Stimulated activated CD4-positive, alpha-beta T cell treated with anti-CD3 and anti-CD28 coated beads, Interleukin-4, amount 100 ng/mL, for 24 hours (primary cell): ENCODE measurements around the gene NISCH.
A peak's percentile ranks its signal among the peaks of the same experiment; 100 is the strongest.

Source experiments
- DNase-seq: peaks from one replicate; pipeline ENCODE4 v3.0.0-alpha.2; 2020

NISCH gene

DNA sequence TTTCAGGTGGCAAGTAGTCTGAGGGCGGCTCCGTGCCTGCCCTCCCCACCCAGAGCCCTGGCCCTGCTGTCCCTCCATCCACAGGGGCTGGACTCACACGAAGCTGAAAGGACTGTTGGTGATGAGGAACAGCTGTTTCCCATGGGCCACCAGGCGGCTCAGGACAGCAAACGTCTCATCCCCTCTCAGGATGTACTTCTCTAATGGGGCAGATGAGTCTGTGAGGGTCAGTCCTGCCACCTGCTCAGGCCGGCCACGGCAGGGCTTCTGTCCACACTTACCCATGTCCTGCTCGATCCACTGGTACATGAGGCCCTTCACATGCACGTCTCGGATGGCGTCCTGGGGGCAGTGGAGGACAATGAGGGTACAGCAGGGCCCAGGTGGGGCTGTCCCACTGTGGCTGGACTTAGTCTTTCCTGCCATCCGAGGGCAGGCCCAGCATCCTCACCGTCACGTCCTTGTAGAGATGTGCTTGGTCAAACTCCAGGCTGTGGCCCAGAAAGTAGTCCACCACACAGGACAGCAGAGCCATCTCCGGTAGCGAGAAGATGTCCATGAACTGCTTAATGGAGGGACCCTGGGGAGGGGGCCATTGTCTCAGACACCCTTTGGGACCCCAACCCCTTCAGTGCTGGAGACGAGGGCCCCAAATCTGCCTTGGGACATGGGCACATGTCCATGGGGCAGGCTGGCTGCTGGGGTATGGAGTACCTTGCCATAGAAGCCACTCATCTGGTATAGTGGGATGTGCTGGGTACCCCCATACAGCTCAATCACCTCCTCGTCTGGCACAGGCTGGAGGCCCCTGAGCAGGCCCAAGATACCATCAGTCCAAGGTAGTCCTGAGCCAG is 72.6 kb downstream of the NISCH start:
- DNase-seq: no peak

DNA sequence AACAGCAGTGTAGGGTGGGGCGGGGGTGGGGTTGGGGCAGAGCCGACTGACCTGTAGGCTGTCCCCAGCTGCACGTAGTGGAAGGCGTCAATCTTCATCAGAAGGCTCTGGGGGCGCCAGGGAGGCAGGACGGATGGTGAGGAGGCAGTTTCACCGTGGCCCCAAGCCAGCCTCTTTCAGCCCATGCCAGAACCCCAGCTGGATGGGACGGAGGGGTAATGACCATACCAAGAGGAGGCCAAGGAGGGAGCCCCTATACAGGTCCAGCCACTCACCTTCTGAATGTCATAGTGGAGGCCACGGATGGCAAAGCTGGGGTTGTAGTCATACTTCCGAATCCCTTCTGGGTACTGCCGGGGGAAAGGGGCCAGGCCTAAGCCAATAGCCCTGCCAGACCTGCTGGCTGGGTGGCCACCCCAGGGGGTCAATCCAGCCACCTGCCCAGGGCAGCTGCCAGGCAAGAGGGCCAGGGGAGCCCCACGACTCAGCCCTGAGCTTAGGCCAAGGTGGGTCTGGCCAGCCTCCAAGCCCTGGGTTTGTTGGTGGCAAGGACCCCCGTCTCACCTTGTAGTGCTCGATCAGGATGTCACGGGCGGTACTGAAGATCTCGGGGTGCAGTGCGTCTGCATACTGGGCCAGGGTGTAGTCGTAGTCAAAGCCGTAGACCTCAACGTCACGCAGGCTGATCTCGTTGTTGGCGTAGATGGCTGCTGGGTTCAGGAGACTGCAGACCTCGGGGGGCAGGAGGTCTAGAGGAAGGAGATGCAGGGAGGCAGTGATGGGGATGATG is 73.4 kb downstream of the NISCH start:
- DNase-seq: no peak

DNA sequence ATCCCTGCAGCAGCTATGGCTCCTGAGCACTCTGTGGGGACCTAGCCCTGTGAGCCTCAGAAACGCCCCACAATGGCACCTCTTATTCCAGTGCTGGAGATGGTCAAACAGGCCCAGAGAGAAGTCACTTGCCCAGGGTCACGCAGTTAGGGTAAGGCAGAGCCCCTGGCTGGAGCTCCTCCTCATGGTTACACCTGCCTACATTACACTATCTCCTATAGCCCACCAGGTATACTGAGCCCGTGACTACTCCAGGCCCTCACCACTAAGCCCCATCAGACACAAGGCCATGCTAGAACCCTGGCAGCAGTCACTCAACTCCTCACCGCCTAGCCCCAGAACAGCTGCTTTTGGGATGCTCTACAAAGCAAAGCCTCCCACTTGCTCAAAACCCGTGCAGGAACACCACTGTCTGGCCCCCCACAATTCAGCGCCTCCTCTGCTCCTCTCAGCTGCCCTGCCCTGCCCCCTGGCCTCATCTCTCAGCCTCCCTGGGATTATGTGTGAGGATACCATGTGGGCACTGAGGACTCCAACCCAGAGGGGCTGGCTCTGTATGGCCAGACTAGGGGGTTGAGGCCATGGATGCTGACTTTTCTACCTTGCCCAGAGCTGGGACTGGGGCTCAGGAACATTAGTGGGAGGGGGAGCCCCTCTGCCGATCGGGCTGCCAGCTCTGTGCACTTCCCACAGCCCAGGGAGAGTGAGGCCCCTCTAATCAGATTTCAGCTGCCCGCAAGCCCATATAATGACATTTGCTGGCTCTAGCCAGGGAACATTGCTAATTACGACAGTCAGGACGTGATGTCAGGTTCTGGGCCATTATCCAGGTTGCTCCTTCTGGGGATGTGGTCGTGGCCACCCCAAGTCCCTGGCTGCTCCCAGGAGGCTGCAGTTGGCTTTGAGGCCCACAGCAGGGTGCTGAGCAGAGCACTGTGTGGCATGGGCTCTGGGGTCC is 74.3 kb downstream of the NISCH start:
- no peak for DNase-seq

DNA sequence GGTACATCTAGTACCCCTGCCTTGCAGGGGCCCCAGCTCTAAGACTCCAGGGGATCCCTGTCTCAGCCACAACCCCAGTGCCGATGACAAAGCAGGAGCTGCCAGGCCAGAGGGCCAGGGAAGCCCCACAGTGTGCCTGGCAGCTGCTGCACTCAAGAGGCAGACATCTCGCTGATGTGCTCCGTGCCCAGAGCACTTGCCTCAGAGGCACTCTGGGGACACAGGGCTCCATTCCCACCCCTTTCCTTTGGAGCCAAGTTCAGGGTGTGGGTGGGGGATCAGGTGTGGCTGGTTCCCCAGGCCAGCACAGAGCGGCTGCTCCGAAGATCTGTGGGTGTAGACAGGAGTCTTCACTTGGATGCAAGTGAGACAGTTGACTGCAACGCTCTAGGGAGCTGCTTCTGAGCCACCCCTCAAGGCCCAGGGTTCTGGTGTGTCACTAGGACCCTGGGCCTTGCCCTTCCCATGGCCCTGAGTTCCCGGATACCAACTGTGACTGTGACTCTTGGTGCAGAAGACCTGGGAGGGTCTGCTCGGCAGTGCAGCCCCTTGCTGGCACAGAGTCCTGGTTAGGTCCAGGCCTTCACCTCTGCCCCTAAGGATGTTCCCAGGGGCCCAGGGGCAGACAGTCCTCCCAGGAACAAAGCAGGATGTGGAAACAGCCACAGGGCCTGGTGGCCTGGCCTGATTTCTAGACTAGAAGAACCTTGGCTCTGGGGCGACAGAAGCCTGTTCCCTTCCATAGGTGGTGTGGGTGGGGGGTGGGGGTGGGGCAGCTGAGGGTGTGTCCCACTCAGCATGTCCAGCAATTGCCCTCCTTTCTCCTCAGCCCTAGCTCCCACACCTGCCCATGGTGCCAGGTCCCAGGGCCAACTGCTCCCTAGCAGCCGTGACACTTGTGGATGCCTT is 75.8 kb downstream of the NISCH start:
- DNase-seq: no peak

DNA sequence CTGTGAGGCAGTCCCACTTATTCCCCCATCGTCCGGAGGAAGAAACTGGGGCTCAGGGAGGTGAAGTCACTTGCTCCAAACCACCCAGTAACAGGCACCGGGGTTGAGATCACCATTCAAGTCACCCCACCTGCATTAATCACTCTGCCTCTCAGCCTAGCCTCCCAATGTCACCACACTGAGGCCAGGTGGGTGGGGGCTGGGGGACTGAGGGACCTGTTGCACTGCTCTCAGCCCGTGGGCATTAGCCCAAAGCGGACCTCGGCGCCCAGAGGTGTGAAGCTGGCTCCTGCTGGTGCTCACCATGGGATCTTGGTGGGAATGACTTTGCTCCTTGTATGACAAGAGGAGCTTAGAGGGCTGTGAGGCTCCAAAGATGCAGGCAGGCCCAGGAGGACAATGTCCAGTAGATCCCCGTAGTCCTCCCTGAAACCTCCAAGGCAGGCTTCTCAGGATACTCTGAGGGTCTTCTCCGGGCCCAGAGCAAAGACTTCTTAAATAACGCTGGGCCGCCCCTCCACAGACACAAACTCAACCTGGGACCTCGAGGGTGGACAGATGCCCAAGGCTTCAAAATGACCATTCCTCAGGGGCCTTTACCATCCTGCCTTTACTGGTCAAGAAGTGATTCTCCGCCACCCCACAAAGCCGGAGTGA is 76.6 kb downstream of the NISCH start:
- no peak for DNase-seq

DNA sequence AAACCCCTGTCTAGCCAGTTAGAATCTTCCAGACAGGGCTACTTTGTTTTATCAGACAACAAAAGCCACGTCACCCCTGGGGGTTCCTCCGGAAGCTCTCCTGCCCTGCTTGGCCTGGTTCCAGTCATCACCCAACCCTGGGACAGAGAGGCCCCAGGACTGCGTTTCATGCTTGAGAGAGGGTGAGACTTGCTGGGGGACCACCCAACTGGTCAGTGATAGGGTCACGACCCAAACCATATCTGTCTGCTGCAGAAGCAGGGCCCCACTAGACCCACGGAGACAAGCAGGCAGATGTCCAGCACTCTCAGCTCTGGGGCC is 77.1 kb downstream of the NISCH start:
- DNase-seq: no peak

DNA sequence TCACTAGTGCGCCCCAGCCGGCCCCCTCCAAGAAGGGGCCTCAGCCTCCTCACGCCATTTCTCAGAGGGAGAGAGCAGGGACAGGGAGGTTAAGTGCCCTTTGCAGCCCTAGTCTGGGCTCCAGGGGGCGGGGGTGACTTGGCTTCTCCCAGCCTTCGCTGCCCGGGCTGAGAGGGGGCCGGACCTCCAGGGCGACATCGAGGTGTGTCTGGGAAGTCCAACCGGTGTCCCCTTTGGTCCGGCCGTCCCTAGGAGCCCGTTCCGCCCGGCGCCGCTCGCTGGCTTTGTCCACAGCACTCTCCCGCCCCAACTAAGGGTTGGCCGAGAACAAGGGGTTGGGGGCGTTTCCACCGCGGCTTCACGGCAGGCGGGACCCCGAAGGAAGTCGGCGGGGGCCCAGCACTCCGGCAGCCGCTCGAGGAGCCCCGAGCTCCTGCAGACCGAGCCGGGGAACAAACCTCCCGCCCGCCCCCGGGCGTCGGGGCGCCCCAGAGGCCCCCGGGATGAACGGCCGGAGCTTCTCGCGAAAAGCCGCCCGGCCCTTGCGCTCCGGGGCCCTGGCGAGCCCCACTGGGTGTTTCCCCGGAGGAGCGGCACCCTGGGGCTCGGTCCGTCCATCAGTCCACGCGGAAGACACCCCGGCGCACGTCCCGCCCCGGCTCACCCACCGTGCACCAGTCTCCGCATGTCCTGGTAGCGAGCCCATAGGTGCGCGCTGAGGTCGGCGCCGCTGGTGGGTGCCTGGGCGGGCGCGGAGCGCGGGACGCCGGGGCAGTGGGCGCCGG is 77.6 kb downstream of the NISCH start:
- peak; percentile 24 for DNase-seq

DNA sequence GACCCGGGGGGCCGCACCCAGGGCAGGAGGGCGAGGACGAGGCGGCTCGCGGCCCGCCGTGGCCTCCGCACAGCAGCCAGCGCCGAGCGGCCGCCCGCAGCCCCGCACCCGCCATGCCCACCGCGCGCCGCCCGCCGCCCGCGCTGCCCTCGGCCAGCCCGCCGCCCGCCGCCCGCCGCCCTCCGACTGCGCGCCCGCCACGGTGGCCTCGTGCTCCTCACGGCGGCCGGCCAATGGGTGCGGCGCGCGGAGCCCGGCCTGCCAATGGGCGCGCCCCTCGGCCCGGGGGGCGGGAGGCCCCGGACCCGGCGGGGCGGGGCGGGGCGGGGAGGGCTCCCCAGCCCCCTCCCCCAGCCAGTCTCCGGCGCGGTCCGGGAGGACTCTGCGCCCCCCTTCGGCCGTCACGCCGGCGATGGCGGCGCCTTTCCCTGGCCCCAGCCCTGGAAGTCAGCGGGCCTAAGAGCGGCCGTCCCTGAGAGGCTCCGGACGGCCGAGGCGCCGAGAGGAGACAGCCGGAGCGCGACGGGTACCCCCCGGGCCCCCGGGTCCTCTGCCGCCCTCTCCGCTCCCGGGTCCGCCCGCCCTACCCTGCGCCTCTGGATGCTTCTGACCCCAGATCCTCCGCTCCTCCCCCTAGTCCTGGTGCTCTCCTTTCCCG is 78.3 kb downstream of the NISCH start, which contains the start of gene NT5DC2:
Gene NT5DC2 (minus strand): TSS at position 235 of the 658 bp plus-strand sequence. CDS start 120 bp downstream, at position 115.
- DNase-seq: peak; percentile 59

DNA sequence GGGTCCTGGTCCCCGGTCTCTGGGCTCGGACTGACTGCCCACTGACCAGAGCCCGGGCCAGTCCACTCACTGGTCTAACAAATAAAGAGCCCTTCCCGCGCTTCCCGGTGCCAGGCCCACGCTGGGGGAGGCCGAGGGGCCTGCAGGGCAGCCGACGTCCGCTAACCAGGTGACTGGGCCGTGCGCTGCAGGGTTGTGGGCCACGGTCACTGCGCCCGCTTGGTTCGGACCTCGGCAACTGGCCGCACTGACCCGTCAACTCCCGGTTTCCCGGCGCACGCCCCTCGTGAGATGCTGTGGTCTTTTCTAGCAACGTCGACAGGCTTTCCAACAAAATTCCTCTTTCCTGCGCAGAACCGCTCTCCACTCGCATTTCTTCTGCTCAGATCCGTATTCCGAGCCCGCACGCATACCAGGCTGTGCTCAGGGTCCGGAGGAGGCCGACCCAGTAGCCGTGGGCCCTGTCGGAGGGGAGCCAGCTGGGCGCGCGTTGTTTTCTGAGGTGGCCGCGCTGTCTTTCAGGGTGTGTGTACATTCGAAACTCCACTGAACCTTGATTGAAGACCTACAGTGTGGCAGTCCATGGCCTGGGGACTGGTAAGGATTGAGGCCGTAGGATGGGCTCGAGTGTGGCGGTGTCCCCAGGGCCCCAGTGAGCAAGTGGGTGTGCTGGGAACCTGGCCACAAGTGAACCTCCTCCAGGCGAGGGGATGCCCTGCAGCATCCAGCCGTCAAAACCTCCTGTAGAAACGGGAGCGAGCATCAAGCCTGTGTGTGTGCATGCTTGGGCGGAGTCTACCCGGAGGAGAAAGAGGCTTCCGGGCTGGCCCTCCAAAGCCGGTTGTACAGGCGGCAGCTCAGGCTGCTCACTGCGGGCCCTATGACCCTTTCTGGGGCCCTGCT is 79.1 kb downstream of the NISCH start:
- no peak for DNase-seq

DNA sequence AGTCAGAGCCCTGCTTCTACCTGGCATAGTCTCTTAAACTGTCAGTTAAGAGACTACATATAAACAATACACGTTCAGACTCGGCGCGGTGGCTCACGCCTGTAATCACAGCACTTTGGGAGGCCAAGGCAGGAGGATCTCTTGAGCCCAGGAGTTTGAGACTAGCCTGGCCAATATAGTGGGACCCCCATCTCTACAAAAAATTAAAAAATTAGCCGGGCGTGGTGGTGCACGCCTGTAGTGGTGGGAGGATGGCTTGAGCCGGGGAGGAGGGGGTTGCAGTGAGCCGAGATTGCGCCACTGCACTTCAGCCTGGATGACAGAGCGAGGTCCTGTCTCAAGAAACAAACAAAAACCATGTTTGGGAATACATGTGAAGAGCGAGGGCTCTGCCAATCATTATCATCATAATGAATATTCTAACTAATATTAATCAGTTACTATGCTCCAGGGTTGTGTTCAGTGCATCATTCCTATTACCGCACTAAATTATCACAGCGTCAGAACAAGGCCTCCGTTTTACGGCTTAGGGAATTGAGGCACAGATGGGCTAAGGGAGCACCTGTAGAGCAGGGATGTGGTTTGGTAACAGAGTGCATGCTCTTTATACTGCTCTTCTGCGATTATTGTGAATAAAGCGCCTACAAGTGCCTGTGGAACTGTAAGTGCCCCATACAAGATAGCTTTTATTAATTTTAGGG is 80.2 kb downstream of the NISCH start:
- no peak for DNase-seq

DNA sequence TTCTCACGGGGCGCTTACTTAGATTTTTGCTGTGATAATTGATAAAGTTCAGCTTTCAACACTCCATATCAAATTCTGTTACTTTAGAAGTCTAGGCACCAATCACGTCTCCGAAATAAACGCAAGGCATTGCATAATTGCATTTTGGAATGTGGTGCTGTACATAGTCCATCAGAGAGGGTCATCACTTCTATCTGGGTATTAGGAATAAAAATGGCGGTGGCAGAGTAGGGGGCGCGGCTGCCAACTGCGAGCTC is 80.6 kb downstream of the NISCH start:
- DNase-seq: no peak

DNA sequence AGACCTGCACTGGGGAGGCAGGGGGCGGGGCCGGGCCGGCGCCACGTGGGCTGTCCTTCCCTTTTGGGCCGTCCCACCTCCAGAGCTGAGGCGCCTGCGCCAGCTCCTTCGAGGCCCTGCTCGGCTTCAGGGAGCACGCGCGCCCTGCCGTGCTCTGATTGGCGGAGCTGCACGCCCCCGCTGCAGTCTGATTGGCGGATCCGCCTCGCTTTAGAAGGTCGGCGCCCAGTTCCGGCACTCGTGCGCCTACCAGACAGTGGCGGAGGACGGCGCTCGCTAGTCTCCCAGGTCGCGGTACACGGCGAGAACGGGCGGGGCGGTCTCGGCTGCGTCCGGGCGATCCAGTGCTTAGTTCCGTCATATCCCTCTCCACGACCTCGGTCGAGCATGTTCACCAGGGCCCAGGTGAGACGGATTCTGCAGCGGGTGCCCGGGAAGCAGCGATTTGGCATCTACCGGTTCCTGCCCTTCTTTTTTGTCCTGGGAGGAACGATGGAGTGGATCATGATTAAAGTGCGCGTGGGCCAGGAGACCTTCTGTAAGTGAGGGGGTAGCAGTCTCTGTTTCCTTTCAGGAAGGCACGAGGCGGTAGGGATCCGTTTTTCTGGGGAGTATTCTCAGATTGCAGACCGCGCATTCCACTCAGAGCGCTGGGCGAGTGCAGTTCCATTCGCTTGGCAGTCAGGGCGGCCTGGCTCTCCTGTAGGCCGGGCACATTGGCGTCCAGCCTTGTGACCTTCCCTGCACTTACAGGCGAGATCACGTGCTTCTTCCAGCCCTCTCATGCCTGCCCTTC is 81.2 kb downstream of the NISCH start, which contains the start of gene UQCC5:
Gene UQCC5 (plus strand): TSS at position 237 of the 796 bp plus-strand sequence. CDS start 151 bp downstream, at position 388.
- DNase-seq: peak; percentile 98

DNA sequence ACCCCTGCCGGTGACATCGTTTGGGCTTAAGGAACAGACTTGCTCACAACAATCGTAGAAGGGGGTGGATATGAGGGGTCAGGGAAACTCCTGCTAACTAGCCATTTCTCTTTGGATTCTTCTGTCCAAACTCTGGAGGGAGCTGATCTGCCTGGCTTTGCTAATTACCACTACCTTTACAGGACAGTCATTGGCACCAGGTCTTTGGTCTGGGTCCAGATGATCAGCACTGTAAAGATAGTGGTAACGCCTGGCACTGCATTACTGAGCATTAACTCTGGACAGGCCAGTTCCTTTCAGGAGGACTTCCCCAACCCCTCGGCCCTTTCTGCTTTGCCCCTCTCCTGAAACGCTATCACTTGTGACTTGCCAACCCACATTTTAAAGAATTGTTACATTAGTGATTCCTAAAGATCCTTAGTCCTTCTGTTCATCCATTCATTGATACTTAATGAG is 81.8 kb downstream of the NISCH start:
- DNase-seq: no peak

DNA sequence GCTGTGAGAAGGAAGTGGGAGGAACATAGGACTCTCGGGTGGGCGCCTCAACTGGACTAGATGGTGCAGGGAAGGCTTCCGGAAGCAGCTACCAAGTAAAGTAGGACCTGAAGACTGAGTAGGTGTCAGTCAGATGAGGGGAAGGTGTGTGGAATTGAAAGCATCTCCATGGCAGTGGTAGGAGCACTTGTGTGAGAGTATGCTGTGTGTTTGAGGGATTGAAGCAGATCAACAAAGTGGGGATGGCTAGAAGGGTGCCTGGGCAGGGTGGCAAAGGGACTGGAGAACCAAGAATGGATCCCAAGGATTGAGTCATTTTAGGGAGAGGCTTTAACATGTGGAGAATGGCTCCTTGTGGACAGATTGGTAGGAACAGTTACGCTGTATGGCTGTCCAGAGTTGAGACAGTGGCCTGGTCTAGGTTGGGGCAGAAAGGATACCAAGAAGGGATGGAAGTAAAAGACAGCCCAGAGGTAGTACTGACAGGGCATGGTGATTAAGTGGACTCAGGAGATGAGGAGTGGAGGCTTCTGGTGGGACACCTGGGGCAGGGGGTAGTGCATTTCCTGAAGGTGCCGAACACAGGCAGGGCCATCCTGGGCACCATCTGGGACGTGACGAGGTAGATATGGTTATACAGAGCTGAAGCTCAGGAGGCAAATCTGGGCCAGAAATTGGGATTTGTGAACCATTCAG is 82.5 kb downstream of the NISCH start:
- no peak for DNase-seq

DNA sequence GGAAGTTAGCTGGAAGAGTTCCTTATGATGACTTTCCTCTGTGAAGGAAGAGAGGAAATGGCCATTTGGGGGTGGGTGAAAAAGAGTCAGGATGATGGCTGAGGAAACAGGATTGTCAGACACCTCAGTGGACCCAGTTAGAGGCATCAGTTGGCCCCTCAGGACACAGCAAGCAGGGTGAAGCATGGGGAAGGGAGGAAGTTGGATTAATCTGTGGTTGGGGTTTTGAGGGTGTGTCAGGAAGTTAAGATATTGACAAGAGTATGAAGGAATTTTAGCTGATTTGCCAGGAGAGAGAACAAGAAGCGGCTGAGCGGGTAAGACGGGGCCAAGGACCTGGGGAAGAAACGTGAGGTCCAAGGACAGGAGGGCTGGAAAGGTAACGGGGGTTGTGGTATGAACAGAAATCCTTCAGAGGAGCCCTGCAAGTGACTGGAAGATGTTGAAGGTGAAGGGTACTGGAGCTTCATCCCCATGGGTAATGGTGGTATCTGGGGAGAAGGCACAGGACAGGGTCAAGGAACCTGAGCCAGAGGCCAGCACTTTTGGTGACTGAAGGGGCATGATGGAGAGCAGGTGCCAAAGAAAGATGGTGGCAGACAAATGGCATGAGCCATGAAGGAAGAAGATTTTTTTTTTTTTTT is 83.7 kb downstream of the NISCH start:
- no peak for DNase-seq

DNA sequence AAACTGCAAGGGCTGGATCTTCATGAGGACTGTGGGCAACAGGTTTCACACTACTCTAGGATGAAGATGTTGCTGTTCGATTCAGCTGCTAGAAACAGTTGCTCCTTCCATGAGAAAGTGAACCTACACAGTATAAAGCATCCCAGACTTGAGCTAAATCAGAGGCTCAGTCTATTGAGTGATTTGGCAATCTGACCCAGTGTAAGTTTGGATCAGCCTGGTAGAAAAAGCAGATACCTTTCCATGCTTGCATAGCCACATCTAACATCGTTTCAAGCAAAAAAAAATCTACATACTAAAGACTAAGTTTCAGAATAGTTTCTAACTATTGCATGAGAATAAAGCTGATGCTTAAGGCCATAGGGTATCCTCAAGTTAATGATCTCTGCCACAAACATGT is 85.6 kb downstream of the NISCH start:
- no peak for DNase-seq
